ENCODE results near the gene JAKMIP1.

JAKMIP1 gene

DNA sequence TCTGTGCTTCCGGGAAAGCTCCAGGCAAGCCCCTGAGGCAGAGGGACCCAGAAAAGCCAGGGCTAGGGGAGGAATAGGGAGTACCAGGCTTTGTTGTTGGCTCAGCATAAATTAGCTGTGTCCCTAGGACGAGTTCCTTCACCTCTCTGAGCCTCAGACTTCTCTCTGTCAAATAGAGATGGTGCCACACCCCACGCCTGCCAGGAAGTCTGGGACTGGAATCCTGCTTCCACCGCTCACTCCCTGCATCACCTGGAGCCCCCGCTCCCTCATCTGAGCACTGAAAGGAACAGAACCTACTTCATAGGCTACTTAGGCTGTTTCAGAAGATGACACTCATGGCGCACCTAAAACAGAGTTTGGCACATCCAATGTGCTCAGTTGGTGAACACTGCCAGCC is 8.1 kb upstream of the JAKMIP1 start:
- Histone ChIP-seq H3K9me3 (ENCODE audit: control insufficient read depth, low read length) (peaks cover 7% of the 10 kb centered on the region), H3K27me3 (replicated peaks; ENCODE audit: control insufficient read depth, insufficient read depth, low read length) (peaks cover 8% of the 10 kb centered on the region), H3K36me3 (ENCODE audit: control insufficient read depth, insufficient read depth, low read length, severe bottlenecking) (no peaks in the 10 kb centered on the region), H3K4me3 (ENCODE audit: low read length) (no peak overlapping the region), H3K9ac (ENCODE audit: low read length) (no peak overlapping the region), H3K4me1 (ENCODE audit: control insufficient read depth, insufficient read depth, low read length) (no peaks in the 10 kb centered on the region)
- DNase-seq (ENCODE audit: low read depth) = no peak

- no peak overlapping the region for H3K9ac ChIP-seq (ENCODE audit: low read length)
- no peaks in the 10 kb centered on the region for H3K4me1 ChIP-seq (ENCODE audit: control insufficient read depth, insufficient read depth, low read length)
- H3K36me3 ChIP-seq (ENCODE audit: control insufficient read depth, insufficient read depth, low read length, severe bottlenecking) = no peaks in the 10 kb centered on the region
- no peak overlapping the region for H3K4me3 ChIP-seq (ENCODE audit: low read length)
- DNase-seq (ENCODE audit: low read depth) = no peak
- H3K27me3 ChIP-seq (replicated peaks; ENCODE audit: control insufficient read depth, insufficient read depth, low read length) = peaks cover 6% of the 10 kb centered on the region
- H3K9me3 ChIP-seq (ENCODE audit: control insufficient read depth, low read length) = no peaks in the 10 kb centered on the region
Observed at GRCh38 chr4:6207602-6208001, 7.3 kb upstream of the JAKMIP1 start.

GRCh38 chr4:6206771-6207290 is 6.5 kb upstream of the JAKMIP1 start:
- Histone ChIP-seq H3K4me3 (ENCODE audit: low read length) (no peak overlapping the region), H3K9ac (ENCODE audit: low read length) (no peak overlapping the region), H3K4me1 (ENCODE audit: control insufficient read depth, insufficient read depth, low read length) (no peaks in the 10 kb centered on the region), H3K36me3 (ENCODE audit: control insufficient read depth, insufficient read depth, low read length, severe bottlenecking) (no peaks in the 10 kb centered on the region), H3K27me3 (replicated peaks; ENCODE audit: control insufficient read depth, insufficient read depth, low read length) (peaks cover 6% of the 10 kb centered on the region), H3K9me3 (ENCODE audit: control insufficient read depth, low read length) (no peaks in the 10 kb centered on the region)
- no peak for DNase-seq (ENCODE audit: low read depth)

- H3K27me3 ChIP-seq (replicated peaks; ENCODE audit: control insufficient read depth, insufficient read depth, low read length) = peaks cover 11% of the 10 kb centered on the region
- H3K9ac ChIP-seq (ENCODE audit: low read length) = no peak overlapping the region
- H3K9me3 ChIP-seq (ENCODE audit: control insufficient read depth, low read length) = peaks cover 8% of the 10 kb centered on the region
- DNase-seq (ENCODE audit: low read depth) = no peak
- no peaks in the 10 kb centered on the region for H3K4me1 ChIP-seq (ENCODE audit: control insufficient read depth, insufficient read depth, low read length)
- H3K4me3 ChIP-seq (ENCODE audit: low read length) = no peak overlapping the region
- no peaks in the 10 kb centered on the region for H3K36me3 ChIP-seq (ENCODE audit: control insufficient read depth, insufficient read depth, low read length, severe bottlenecking)
Observed at GRCh38 chr4:6205973-6206372, 5.6 kb upstream of the JAKMIP1 start.

DNA sequence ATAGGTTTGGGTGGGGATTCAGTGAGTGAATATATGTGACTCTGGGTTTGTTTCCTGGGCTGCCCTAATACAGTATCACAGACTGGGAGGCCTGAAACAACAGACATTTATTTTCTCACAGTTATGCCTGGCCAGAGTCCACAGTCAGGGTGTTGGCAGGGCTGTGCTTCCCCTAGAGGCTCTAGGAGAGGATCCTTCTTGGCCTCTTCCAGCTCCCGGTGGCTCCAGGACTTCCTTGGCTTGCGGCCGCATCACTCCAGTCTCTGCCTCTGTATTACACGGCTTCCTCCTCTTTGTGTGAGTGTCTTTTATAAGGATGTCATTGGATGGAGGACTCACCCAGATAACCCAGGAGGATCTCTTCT is 5.2 kb upstream of the JAKMIP1 start:
- Histone ChIP-seq H3K9me3 (ENCODE audit: control insufficient read depth, low read length) (peaks cover 9% of the 10 kb centered on the region), H3K4me3 (ENCODE audit: low read length) (no peak overlapping the region), H3K4me1 (ENCODE audit: control insufficient read depth, insufficient read depth, low read length) (no peaks in the 10 kb centered on the region), H3K9ac (ENCODE audit: low read length) (no peak overlapping the region), H3K27me3 (replicated peaks; ENCODE audit: control insufficient read depth, insufficient read depth, low read length) (peaks cover 11% of the 10 kb centered on the region), H3K36me3 (ENCODE audit: control insufficient read depth, insufficient read depth, low read length, severe bottlenecking) (no peaks in the 10 kb centered on the region)
- no peak for DNase-seq (ENCODE audit: low read depth)

DNA sequence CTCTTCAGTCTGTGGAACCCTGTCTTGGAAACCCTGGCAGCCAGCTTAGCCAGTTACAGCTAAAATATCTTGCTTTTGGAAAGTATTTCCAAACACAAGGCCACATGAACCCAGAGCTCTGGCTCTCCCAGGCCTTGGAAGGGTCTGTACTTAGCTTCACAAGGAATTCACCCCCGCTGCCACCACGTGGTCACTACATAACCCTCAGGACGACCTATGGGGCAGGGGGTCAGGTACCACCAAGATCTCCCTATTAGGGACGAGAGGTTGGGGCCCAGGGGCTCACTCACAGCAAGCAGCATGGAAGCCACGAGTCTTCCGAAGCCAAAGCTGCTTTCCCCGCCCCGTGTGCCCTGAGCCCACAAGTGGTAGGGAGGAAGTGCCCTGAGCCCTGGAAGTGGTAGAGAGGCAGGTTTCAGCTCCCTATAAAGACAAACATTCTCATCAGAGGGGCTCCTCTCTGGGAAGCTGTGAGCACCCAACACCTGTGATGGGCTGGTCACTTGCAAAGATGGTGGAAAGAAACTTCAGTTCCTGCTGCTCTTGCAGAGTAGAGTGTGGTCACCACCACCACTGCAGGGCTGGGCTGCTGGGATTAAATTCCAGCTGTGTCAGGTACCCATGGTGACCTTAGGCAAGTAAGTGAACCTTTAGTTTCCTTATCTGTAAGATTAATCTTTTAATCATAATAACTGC is 4.7 kb upstream of the JAKMIP1 start:
- Histone ChIP-seq H3K4me1 (ENCODE audit: control insufficient read depth, insufficient read depth, low read length) (no peaks in the 10 kb centered on the region), H3K4me3 (ENCODE audit: low read length) (no peak overlapping the region), H3K27me3 (replicated peaks; ENCODE audit: control insufficient read depth, insufficient read depth, low read length) (peaks cover 11% of the 10 kb centered on the region), H3K9me3 (ENCODE audit: control insufficient read depth, low read length) (peaks cover 9% of the 10 kb centered on the region), H3K9ac (ENCODE audit: low read length) (no peak overlapping the region), H3K36me3 (ENCODE audit: control insufficient read depth, insufficient read depth, low read length, severe bottlenecking) (no peaks in the 10 kb centered on the region)
- no peak for DNase-seq (ENCODE audit: low read depth)

GRCh38 chr4:6204098-6204497 is 3.7 kb upstream of the JAKMIP1 start:
- Histone ChIP-seq H3K4me1 (ENCODE audit: control insufficient read depth, insufficient read depth, low read length) (no peaks in the 10 kb centered on the region), H3K9me3 (ENCODE audit: control insufficient read depth, low read length) (peaks cover 9% of the 10 kb centered on the region), H3K4me3 (ENCODE audit: low read length) (no peak overlapping the region), H3K27me3 (replicated peaks; ENCODE audit: control insufficient read depth, insufficient read depth, low read length) (peaks cover 10% of the 10 kb centered on the region), H3K9ac (ENCODE audit: low read length) (no peak overlapping the region), H3K36me3 (ENCODE audit: control insufficient read depth, insufficient read depth, low read length, severe bottlenecking) (no peaks in the 10 kb centered on the region)
- no peak for DNase-seq (ENCODE audit: low read depth)

- Histone ChIP-seq H3K27me3 (replicated peaks; ENCODE audit: control insufficient read depth, insufficient read depth, low read length) (peaks cover 31% of the 10 kb centered on the region), H3K9me3 (ENCODE audit: control insufficient read depth, low read length) (peaks cover 9% of the 10 kb centered on the region), H3K36me3 (ENCODE audit: control insufficient read depth, insufficient read depth, low read length, severe bottlenecking) (no peaks in the 10 kb centered on the region), H3K9ac (ENCODE audit: low read length) (no peak overlapping the region), H3K4me1 (ENCODE audit: control insufficient read depth, insufficient read depth, low read length) (no peaks in the 10 kb centered on the region), H3K4me3 (ENCODE audit: low read length) (no peak overlapping the region)
- DNase-seq (ENCODE audit: low read depth) = no peak
Observed at GRCh38 chr4:6201580-6202091, 1.3 kb upstream of the JAKMIP1 start.

DNA sequence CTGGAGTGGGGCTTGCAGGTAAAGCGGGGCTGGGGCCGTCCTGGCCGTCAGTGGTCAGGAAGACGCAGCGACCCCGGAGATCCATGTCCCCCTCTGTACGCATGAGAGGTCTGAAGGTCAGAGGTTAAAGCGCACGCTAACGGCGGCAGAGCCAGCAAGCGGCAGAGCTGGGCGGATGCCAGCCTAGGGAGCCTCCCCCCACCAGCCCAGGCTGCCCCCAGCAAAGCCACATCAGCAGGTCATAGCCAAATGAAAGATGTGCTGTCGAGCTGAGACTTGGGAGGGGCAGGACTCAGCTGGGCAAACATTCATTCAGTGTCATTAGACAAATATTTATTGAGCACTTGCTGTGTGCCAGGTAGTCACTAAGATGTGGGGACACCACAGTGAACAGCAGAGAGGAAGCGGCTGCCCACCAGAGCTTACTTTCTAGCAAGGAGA is 593 bp upstream of the JAKMIP1 start:
- Histone ChIP-seq H3K4me1 (ENCODE audit: control insufficient read depth, insufficient read depth, low read length) (no peaks in the 10 kb centered on the region), H3K4me3 (ENCODE audit: low read length) (no peak overlapping the region), H3K9me3 (ENCODE audit: control insufficient read depth, low read length) (peaks cover 9% of the 10 kb centered on the region), H3K36me3 (ENCODE audit: control insufficient read depth, insufficient read depth, low read length, severe bottlenecking) (no peaks in the 10 kb centered on the region), H3K27me3 (replicated peaks; ENCODE audit: control insufficient read depth, insufficient read depth, low read length) (peaks cover 28% of the 10 kb centered on the region), H3K9ac (ENCODE audit: low read length) (no peak overlapping the region)
- DNase-seq (ENCODE audit: low read depth) = no peak

GRCh38 chr4:6199422-6199921 is 877 bp downstream of the JAKMIP1 start:
- Histone ChIP-seq H3K4me1 (ENCODE audit: control insufficient read depth, insufficient read depth, low read length) (no peaks in the 10 kb centered on the region), H3K36me3 (ENCODE audit: control insufficient read depth, insufficient read depth, low read length, severe bottlenecking) (no peaks in the 10 kb centered on the region), H3K9ac (ENCODE audit: low read length) (no peak overlapping the region), H3K27me3 (replicated peaks; ENCODE audit: control insufficient read depth, insufficient read depth, low read length) (peaks cover 28% of the 10 kb centered on the region), H3K4me3 (ENCODE audit: low read length) (no peak overlapping the region), H3K9me3 (ENCODE audit: control insufficient read depth, low read length) (peaks cover 9% of the 10 kb centered on the region)
- DNase-seq (ENCODE audit: low read depth) = no peak

DNA sequence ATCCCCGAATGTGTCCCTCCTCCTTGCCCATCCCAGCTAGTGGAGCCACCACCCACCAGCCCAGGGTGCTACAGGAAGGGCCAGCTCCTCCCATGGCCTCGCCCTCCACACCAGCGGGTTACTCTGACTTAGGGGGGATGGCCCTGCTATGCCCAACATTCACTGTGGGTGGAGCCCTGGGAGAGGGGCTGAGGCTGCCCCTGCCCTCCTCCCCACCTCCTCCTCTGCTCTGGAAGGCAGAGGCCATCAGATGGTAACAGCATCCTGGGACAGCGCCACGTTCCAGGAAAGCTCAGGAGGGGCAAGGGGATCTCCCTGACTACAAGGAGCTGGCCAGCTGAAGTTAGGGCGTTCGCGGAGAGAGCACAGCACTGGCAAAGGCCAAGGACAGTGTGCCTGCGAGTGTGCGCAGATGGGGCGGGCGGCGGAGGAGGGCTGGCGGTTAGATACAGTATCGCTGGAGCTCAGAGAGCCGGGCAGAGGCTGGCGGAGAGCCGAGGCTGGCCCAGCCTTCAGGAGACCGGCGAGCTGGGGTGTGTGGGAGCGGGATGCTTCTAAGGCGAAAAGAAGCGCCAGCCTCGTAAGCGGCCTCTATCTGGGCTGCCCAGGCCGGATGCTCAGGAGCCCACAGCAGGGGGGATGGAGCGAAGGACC is 1.5 kb downstream of the JAKMIP1 start:
- H3K4me3 ChIP-seq (ENCODE audit: low read length) = no peak overlapping the region
- peaks cover 9% of the 10 kb centered on the region for H3K9me3 ChIP-seq (ENCODE audit: control insufficient read depth, low read length)
- no peaks in the 10 kb centered on the region for H3K36me3 ChIP-seq (ENCODE audit: control insufficient read depth, insufficient read depth, low read length, severe bottlenecking)
- DNase-seq (ENCODE audit: low read depth) = no peak
- no peak overlapping the region for H3K9ac ChIP-seq (ENCODE audit: low read length)
- no peaks in the 10 kb centered on the region for H3K4me1 ChIP-seq (ENCODE audit: control insufficient read depth, insufficient read depth, low read length)
- peaks cover 32% of the 10 kb centered on the region for H3K27me3 ChIP-seq (replicated peaks; ENCODE audit: control insufficient read depth, insufficient read depth, low read length)
